HCEC 1CT (cell line): ENCODE results near the gene HOXB7.

Experiments used
- DNase-seq: peaks from one replicate; pipeline ENCODE4 v3.0.0-alpha.2; 2017

HOXB7 gene

DNA sequence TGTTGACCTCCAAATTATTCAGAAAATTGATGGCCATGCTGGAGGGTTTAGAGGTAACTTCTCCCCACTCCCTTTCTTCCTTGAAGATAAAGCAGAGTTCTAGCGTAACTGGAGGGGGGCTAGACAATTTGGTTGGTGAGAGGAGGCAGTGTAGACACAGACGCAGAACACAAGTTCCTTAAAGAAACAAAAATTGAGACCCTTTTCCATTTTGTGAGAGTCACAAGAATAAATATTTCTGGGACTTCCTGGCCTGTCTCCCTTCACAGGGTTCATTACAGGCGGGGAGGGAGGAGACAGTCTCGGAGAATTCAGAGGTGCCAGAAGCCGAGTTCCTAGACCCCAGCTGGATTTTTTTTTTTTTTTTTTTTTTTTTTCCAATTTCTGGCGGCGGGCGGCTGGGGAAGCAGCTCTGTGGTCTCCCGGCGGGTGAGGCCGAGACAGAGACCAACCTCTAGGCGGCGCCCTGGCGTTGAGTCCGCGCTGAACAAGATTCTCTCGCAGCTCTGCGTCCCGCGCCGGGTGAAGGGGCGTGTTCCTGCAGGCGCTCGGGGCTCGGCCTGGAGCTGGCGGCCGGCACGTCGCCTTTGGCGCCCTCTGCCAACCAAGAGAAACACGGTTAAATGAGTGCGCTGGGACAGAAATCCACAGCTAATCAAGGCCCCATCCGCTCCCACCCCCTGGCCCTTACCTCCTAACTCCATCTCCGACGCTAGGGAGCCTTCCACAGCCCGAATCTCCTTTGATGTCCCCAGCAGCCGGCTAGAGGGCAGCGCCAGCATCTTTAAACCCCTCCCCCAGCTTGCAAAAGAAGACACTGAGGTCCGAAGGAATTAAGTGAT, 25.6 kb upstream of the HOXB7 start:
- DNase-seq = peak; percentile 74

DNA sequence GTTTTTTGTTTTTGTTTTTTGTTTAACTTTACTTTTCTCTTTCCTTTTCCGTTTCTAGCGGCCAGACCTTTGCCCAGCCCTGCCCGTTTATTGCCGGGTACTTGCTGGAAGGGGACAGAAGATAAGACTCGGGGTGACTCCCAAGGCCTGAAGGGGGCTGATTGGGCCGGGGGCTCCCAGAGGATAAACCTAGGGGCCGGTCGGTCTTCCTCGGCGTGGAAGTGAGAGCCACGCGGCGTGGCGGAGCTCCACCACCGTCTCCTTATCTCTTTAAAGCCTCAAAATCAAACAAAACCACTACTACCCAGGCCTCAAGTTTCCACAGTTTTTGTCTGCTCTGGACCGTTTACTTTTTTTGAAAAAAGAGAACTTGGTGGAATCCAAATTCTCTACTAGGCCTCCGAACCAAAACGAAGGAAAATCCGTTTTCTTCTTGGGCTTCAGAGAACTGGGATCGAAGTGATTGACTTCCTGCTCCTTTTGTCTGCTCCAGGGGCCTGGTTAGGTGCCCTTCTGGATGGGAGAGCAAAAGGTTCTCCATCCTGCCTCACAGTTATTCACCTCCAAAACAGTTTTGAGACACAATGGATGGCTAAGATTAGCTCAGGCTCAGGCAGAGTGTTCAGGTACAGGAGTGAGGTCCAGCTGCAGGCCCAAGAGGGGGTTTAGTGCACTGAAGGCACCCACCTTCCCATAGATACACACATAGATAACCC, 23.8 kb upstream of the HOXB7 start:
- no peak for DNase-seq

- DNase-seq = no peak
Measured at GRCh38 chr17:48633266-48633677, 22.5 kb upstream of the HOXB7 start.

DNA sequence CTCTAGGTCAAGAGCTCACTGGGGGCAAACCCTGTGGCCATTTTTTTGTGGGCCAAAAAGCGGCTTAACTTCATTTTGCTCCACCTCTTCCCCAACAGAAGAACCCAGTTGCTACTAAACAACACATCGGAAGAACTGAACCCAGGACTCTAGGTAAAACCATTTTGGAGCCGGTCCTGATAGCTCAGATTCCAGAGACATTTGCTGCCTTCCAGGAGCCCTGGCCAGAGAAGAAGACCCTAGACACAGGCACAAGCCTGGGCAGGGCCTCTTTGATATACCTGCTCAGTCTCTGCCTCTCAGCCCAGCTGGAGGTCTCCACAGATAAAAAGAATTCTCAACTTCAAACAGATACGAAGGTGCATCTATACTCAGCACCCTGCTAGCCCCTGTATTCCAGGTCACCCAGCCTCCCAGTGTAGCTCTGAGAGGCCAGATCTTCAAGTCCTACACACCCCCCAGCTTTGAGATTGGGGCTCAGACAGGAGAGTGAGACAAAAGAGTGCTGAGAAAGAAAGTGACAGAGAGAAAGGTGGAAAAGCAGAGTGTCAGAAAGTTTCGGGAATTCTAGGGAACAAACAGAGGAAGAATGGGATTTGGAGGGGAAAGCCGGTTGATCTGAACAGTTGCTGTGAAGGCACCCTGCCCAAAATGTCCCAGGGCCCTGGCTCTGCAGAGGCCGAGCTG, 21.9 kb upstream of the HOXB7 start:
- DNase-seq = no peak

GRCh38 chr17:48631693-48632578, 21.1 kb upstream of the HOXB7 start:
- no peak for DNase-seq

- no peak for DNase-seq
Measured at GRCh38 chr17:48630925-48631692, 20.3 kb upstream of the HOXB7 start.

GRCh38 chr17:48630009-48630924, 19.4 kb upstream of the HOXB7 start:
- DNase-seq = no peak

- DNase-seq = no peak
Measured at GRCh38 chr17:48629411-48629759, 18.6 kb upstream of the HOXB7 start.

- no peak for DNase-seq
Measured at GRCh38 chr17:48628649-48629410, 18.0 kb upstream of the HOXB7 start.

DNA sequence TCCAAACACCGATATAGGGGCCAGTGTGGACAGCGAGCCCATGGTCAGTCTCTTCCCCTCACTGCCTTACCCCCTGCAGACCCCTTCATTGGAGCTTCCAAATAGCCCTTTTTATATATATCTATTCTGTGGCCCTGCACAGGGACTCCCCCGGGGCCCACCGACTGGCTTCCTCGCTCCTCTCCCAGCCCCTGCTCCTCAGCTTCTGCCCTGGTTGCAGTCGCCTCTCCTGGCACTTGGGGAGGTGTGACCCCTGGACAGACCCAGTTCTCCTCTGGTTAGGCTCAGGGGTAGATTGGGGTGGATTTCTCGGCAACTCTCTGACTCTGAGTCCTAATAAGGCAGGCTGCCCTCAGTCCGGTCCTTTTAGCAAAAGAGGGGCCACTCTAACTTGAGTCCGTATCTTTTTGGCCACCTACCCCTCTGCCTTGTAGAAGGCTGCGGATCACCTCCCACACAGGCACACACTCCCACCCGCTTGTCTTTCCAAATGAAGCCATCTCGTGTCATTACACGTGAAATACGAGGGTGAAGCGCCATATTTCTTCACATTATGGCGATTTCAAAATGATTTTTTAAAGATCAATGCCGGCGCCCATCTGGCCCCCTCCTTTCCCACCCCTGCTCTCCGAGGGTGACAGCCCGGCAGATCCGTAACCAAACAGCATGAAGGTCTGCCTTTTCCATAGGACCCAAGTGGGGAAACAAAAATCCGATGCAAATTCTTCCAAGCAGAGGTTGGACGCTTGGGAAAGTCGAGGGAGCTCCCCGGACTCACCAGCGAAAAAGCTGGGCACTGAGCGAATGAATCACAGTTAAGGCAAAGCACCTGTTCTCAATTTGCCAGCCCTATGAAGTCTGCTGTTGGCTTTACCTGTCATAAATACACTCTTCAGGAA, 17.1 kb upstream of the HOXB7 start:
- no peak for DNase-seq

- no peak for DNase-seq
Measured at GRCh38 chr17:48627118-48627597, 16.3 kb upstream of the HOXB7 start.

- DNase-seq = peak; percentile 38
Measured at GRCh38 chr17:48626245-48627117, 15.7 kb upstream of the HOXB7 start, which contains the start of gene HOXB9. Gene HOXB9 (minus strand): TSS chr17:48626358. CDS start chr17:48626269, 89 bp downstream.

DNA sequence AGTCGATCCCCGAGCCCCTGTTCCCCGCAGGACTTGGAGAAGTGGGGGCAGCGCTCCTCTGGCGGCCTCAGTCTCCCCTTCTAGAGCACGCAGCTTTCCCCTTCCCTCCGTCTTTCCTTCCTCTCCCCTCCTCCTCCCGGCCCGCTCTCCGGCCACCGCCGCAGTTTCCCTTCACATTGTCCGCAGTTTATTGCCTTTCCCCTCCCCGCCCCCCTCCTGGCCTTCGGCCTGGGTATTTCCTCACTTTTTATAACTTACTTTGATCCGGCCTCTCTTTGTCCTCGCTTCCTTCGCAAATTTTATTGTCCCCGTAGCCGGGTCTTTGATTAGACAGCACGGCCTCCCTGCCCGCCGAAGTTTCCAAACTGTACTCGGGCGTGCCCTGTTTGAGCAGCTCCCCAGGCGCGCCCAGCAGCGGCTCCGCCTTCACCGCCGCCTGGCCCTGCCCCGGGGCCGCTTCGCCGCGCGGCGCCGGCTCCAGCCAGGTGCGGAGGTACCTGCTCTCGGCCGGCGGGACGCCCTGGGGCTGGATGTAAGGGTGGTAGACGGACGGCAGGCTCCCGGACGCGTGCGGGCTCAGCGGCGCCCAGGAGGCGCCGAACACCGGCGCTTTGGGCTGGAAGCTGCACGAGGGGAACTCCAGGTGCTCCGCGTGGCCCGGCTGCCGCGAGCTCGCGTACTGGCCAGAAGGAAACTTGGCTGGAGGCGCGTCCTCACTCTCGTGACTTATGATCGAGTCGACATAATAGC, 14.9 kb upstream of the HOXB7 start:
- DNase-seq = no peak

GRCh38 chr17:48624544-48625494, 14.0 kb upstream of the HOXB7 start:
- DNase-seq = no peak

DNA sequence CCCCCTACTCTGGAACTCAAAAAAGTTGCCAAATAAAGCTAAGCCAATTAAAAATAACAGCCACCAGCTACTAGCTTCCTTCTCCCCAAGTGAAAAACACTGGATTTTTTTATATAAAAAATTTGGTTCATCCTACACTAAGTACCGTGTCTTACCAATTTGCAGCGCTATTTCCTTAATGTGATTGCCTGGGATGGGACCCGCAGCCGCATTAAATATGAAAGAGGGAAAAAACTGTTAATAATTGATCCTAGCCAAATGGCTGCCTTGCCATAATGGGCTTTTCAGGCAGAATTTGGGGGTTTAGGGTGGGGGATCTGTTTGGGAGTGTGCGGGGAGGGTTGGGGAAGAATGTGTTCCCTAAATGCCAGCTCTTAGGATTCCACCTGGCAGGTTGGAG, 13.3 kb upstream of the HOXB7 start:
- no peak for DNase-seq

DNA sequence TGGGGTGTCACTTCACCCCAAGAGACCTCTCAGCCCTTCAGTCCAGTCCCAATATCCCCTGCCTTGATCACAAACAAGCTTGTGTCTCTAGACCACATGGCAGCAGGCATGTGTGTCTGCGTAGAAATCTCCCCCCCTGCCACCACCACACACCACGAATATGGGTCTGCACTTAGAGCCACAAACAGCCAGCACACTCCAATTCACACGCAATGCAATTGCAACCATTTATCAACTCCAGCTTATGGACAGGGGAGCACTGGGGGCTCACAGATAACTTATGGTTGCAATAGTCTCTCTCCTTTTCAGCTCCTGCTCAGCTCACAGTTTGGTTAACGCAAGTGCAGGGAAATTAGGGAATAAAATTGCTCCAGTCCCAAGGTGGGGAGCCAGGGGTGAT, 12.8 kb upstream of the HOXB7 start:
- no peak for DNase-seq
